H4 (cell line): Measurements from ENCODE around the gene SLC4A5. TPM values are rescaled to one million over a fixed set of nuclear protein-coding genes. Genes with fewer than 3 reads are reported as not detected.

Source experiments
- DNase-seq: peaks from one replicate; pipeline ENCODE4 v3.0.0-alpha.2; 2015; ENCODE audit warnings: low spot score
- total RNA-seq: library from RNA; depleted of rRNA; stranded (reverse); fragments of >200 nt; shearing (Covaris generic); gene quantifications from 2 replicates; pipeline ENCODE4 v1.2.3, GENCODE V29; 2014; rRNA removed

Gene SLC4A5, protein sequence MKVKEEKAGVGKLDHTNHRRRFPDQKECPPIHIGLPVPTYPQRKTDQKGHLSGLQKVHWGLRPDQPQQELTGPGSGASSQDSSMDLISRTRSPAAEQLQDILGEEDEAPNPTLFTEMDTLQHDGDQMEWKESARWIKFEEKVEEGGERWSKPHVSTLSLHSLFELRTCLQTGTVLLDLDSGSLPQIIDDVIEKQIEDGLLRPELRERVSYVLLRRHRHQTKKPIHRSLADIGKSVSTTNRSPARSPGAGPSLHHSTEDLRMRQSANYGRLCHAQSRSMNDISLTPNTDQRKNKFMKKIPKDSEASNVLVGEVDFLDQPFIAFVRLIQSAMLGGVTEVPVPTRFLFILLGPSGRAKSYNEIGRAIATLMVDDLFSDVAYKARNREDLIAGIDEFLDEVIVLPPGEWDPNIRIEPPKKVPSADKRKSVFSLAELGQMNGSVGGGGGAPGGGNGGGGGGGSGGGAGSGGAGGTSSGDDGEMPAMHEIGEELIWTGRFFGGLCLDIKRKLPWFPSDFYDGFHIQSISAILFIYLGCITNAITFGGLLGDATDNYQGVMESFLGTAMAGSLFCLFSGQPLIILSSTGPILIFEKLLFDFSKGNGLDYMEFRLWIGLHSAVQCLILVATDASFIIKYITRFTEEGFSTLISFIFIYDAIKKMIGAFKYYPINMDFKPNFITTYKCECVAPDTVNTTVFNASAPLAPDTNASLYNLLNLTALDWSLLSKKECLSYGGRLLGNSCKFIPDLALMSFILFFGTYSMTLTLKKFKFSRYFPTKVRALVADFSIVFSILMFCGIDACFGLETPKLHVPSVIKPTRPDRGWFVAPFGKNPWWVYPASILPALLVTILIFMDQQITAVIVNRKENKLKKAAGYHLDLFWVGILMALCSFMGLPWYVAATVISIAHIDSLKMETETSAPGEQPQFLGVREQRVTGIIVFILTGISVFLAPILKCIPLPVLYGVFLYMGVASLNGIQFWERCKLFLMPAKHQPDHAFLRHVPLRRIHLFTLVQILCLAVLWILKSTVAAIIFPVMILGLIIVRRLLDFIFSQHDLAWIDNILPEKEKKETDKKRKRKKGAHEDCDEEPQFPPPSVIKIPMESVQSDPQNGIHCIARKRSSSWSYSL
- total RNA-seq = 0.02 and 0.23 TPM in 2 replicates

DNA sequence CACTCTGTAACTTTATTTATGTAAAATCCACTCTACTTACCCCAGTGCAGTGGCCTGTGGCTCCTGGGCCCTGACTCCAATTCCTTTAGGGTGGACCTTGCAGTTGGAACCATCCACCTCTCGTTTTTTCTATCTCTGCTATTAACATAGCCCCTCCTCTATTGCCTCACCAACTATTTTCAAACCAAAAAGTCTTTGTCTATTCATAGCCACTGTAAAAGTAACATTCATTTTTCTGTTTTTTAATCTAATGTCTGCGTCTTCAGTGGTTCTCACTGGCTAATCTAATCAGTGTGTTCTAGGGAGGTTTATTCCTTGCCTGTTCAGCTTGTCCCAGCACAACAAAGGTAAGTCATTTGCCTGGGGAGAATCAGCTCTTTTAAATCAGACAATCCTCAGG is at the start of gene SLC4A5:
Gene SLC4A5, minus strand, starts transcription at position 101 of the 400 bp plus-strand sequence. CDS start 28,393 bp downstream, outside the sequence.
- DNase-seq = no peak

- no peak for DNase-seq
Measured at GRCh38 chr2:74392449-74392743, 49.2 kb upstream of the SLC4A5 start.

DNA sequence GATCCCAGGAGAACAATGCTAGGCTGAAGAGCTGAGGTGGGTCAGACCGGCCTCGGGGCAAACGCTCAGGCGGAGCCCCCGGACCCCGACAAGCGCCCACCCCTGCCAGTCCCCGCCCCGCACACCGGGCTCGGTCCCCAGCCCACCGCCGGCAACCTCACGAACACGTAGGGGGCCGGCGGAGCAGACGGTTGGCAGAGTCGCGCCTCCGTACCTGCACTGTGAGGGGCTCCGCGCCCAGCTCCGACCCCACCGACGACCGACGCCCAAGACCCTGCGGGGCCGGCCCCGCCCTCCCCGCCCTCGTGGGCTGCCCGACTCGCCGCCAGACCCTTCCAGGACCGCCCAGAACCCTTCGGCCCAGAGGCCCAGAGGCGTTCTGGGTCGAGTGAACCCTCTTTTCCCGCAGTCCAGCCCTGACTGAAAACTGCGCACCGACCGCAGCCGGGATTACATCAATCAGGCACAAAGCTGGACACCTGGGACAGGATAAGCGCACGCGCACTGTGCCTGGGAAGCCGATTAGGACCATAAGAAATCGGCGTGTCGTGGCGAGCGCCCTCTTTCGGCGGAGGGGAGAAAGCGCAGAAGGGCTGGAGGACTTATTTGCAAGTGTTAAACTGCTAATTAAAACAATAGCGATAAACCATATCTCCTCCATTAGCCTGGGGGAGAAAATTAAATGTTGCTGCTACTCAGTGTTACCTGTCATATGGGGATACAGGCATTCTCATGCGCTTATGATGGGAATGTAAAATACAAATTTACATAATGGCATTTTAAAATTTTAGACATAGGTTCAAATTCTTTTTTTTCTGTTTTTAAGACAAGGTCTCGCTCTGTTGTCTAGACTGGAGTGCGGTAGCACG is 48.6 kb upstream of the SLC4A5 start:
- peak; percentile 84 for DNase-seq

- no peak for DNase-seq
Measured at GRCh38 chr2:74391209-74391579, 48.0 kb upstream of the SLC4A5 start.

DNA sequence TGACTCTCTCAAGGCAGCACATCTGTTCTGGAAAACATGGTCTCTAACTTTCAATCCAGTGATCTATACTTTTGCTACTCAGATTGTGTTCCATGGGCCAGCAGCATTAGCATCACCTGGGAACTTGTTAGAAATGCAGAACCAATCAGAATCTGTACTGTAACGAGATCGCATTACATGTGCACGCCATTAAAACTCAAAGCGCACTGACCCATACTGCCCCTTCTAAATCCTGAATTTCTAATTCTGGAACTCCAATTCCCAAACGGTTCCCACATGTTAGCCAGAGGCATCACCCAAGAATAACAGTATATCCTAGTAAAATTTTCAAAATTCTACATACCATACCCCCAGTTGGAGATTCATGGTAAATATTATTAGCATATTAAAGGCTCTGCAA is 47.4 kb upstream of the SLC4A5 start:
- DNase-seq = no peak

DNA sequence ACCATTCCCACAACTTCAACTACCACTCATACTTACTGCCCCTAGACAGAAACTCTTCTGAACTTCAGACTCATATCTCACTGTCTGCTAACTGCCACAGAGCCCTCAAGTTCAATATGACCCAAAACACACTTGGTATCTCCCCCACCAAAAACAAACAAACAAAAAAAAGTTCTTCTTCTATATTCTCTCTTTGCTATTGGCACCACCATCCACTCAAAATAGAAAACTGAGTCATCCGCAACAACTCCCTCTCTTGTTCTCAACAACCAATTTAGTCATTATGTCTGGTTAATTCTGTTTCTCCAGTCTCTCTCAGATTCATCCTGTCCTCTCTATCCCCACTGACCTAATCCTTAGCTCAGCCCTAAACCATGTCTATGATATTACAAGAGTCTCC is 44.1 kb upstream of the SLC4A5 start:
- DNase-seq = no peak

DNA sequence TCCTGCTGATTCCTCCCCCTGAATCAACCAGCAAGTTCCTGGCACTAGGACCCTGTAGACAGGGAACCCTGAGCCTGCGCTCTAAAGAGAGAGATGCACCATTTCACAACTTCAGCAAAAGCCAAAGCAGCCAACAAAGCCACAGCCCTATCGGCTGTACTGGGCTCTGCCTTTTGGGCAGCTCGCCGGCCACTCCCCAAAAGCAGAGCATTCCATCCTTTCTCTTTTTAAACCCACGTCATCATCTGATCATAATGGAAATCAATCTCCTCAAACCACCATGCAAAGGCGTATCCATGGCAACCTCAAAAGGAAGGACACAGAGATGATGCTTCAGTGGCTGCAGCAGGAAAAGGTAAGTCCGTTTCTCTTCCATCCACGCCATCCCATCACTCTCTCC is 42.2 kb upstream of the SLC4A5 start:
- DNase-seq = no peak

DNA sequence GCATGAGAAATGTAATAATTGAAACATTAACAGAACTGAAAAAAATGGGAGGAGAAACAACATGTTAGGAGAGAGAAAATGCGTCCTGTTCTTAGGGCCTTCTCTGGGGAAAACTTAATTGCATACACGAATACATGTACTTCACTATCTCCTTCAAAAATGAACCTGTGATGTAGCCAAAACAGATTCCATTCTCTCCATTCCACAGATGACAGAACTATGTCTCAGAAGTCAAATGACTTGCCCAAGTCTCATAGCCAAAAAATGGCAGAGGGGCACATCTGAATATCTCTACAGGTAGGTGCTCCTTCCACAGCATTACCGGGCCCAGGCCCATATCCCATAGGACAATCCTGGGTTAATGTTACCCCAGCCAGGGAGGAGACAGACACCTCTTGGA is 40.8 kb upstream of the SLC4A5 start:
- no peak for DNase-seq

DNA sequence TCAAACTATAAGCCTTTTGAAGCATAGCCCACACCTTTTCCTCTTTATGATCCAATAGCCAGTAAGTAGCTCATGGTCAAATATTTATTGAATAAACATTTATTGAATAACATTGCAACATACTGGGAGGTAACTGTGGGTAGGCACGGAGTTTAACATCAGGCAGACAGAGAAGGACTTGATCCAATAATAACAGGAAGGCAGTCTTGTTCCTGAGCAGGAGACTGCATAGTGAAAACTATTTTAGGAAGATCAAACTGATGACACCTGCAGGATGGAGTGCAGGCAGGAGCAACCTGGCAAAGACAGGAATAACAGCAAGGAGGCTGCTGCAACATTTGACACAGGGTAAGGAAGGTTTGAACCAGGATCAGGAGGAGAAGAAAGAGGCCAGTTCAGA is 40.0 kb upstream of the SLC4A5 start:
- no peak for DNase-seq

DNA sequence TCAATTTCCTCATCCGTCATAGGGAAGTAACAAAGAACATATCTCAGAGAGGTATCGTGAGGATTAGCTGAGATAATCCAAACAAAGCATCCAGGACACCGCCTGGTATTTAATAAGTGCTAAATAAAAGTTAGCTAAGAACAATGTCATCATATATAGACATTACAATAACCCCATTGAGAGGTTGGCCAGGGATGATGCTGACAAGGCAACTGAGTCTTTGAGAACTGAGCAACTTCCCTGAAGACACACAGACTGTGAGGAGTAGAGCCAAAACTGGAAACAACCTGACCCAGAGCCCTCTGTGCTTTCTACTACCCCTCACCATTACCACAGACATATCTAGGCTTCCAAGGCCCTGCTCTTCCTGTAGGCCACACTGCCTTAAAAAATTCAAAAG is 38.5 kb upstream of the SLC4A5 start:
- DNase-seq = no peak

- no peak for DNase-seq
Measured at GRCh38 chr2:74379851-74380789, 36.9 kb upstream of the SLC4A5 start, which contains the start of gene DCTN1. TSS of gene DCTN1 (minus strand) at chr2:74380311. CDS start at chr2:74380037, 274 bp downstream.

GRCh38 chr2:74378007-74378406 is 34.8 kb upstream of the SLC4A5 start:
- DNase-seq = no peak

- DNase-seq = no peak
Measured at GRCh38 chr2:74375838-74376237, 32.6 kb upstream of the SLC4A5 start.

- no peak for DNase-seq
Measured at GRCh38 chr2:74374509-74375205, 31.4 kb upstream of the SLC4A5 start.

- DNase-seq = no peak
Measured at GRCh38 chr2:74373985-74374384, 30.8 kb upstream of the SLC4A5 start.

- no peak for DNase-seq
Measured at GRCh38 chr2:74373221-74373676, 30.0 kb upstream of the SLC4A5 start.

- DNase-seq = no peak
Measured at GRCh38 chr2:74372674-74373073, 29.5 kb upstream of the SLC4A5 start.

DNA sequence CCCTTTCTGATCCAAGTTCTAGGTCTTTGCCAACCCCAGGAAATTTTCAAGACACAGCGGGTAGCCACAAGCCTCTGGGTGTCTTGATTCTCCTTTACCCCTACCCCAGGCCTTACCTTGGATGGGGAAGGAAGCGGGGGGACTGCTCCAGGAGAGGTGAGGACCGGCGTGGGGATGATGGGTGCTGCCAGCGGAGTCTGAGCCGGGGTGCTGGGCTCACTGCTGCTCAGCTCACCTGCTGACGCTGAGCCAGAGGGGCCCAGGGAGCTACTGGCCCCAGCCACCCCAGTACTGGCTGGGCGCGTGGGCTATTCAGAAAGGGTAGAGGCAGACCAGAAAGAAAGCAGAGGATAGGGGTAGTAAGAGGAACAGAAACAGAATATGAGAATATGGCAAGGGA is 28.2 kb upstream of the SLC4A5 start:
- DNase-seq = no peak

- no peak for DNase-seq
Measured at GRCh38 chr2:74369976-74370375, 26.8 kb upstream of the SLC4A5 start.

- DNase-seq = no peak
Measured at GRCh38 chr2:74368499-74368898, 25.3 kb upstream of the SLC4A5 start.
